ENCODE data around the gene INTS3. TPM values are rescaled to one million over a fixed set of nuclear protein-coding genes. Genes with fewer than 3 reads are reported as not detected.
"Not testable (repeated sequence)": the region's sequence is repeated elsewhere in the genome, so short reads cannot be mapped to it uniquely, and the experiment has no call there.

Gene INTS3
- polyA plus RNA-seq, 3 donors from 2014 or later = 7.5 to 14.5 (median 7.9) TPM

DNA sequence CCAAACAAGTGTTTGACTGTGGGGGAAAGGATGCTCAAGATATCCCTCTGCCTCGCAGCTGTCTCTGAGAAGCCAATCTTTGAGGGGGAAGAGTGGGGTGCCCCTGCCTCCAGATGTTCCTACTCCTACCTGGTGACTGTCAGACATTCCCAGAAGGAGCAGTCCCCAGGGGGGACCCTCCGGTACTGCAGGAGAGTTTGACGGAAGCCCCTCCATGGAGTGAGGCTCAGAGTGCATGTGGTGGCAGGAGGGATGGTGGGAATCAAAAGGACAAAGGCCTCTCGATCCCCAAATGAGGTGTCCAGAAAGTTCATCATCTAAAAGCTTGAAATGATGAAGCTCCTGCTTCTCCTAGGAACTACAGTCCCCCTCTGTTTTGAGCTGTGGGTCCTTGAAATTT lies 52.7 kb downstream of the INTS3 start:
- peaks cover 0 to 12% (median 9%) of the 10 kb centered on the region in 3 donors for H3K36me3 Mint-ChIP-seq
- peaks cover 41 to 52% of the 10 kb centered on the region in 2 donors for H3K4me1 Mint-ChIP-seq
- peak overlapping the region in 5 of 6 donors; percentile 23 to 77 (median 45) for H3K27ac Mint-ChIP-seq
- H3K27me3 Mint-ChIP-seq (ENCODE audit: low read depth in 3 of 3) = peaks cover 3 to 13% (median 9%) of the 10 kb centered on the region in 3 donors
- H3K4me3 Mint-ChIP-seq = no peak overlapping the region
- H3K9me3 Mint-ChIP-seq = no peaks in the 10 kb centered on the region
- DNase-seq = no peak

DNA sequence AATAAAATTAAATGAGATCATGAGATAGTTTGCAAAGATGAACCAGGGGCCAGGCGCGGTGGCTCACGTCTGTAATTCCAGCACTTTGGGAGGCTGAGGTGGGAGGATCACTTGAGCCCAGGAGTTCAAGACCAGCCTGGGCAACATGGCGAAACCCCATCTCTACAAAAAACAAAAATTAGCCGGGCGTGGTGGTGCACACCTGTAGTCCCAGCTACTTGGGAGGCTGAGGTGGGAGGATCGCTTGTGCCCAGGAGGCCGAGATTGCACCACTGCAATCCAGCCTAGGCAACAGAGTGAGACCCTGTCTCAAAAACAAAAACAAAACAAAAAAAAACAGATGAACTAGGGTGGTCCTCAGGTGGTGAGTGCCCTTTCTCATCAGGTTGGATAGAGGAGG lies 54.8 kb downstream of the INTS3 start:
- Mint-ChIP-seq H3K36me3 (peaks cover 0 to 10% (median 9%) of the 10 kb centered on the region in 3 donors), H3K27ac (peak overlapping the region; percentile 92 to 99 (median 98)), H3K4me3 (peak overlapping the region; percentile 85 to 98 (median 90)), H3K4me1 (peaks cover 25 to 38% of the 10 kb centered on the region in 2 donors)
- not testable (repeated sequence) for DNase-seq; H3K9me3 Mint-ChIP-seq; H3K27me3 Mint-ChIP-seq (ENCODE audit: low read depth in 3 of 3)

GRCh38 chr1:153783233-153784190 lies 55.7 kb downstream of the INTS3 start:
- H3K9me3 Mint-ChIP-seq = no peaks in the 10 kb centered on the region
- H3K27ac Mint-ChIP-seq = peak overlapping the region; percentile 92 to 99 (median 98)
- peak; percentile 91 to 93 (median 92) for DNase-seq
- H3K4me1 Mint-ChIP-seq = peaks cover 17 to 31% of the 10 kb centered on the region in 2 donors
- H3K36me3 Mint-ChIP-seq = peaks cover 0 to 9% (median 8%) of the 10 kb centered on the region in 3 donors
- peak overlapping the region; percentile 85 to 98 (median 90) for H3K4me3 Mint-ChIP-seq
- H3K27me3 Mint-ChIP-seq (ENCODE audit: low read depth in 3 of 3) = peaks cover 3 to 9% (median 8%) of the 10 kb centered on the region in 3 donors

DNA sequence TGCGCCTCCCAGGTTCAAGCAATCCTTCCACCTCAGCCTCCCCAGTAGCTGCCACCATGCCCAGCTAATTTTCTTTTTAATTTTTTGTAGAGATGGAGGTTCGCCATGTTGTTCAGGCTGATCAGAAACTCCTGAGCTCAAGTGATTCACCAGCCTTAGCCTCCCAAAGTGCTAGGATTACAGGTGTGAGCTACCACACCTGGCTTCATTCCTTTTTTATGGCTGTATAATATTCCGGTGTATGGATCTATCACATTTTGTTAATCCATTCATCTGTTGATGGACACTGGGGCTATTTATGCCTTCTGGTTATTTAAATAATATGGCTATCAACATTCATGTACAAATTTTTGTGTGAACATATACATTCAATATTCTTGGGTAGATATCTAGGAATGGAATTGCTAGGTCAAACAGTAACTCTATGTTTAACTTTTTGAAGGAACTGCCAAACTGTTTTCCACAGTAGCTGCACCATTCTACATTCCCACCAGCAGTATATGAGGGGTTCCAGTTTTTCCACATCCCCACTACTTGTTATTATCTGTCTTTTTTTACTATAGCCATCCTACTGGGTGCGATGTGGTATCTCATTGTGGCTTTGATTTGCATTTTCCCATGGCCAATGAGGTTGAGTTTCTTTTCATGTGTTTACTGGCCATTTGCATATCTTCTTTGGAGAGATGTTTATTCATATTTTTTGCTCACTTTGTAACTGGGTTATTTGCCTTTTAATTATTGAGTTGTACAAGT lies 58.4 kb downstream of the INTS3 start:
- no peak for DNase-seq
- Mint-ChIP-seq H3K27me3 (ENCODE audit: low read depth in 3 of 3) (peaks cover 3 to 15% (median 8%) of the 10 kb centered on the region in 3 donors), H3K4me3 (no peak overlapping the region), H3K36me3 (no peaks in the 10 kb centered on the region), H3K4me1 (peaks cover 32 to 51% of the 10 kb centered on the region in 2 donors), H3K9me3 (no peaks in the 10 kb centered on the region), H3K27ac (no peak overlapping the region)

DNA sequence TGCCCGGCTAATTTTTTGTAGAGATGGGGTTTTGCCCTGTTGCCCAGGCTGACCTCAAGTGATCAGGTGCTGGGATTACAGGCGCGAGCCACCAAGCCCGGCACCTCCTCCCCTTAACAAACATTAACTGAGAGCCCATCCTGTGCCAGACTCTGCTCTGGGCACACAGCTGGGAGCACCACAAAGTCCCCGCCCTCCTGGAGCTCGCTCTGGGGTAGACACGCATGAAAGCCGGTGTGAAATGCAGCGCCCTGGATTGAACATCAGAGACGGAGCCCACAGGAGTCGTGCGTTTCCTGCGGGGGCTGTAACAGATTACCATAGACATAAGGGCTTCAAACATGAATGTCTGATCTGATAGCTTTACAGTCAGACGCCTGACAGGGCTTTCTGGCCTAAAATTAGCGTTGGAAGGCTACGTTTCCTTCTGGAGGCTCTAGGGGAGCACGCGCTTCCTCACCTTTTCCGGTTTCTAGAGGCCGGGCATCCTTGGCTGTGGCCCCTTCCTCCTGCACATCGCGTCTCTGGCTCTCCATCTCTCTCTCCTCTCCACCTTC lies 61.7 kb downstream of the INTS3 start:
- peaks cover 41 to 53% of the 10 kb centered on the region in 2 donors for H3K4me1 Mint-ChIP-seq
- no peak for DNase-seq
- H3K27ac Mint-ChIP-seq = peak overlapping the region; percentile 2 to 91 (median 84)
- peaks cover 0 to 6% (median 2%) of the 10 kb centered on the region in 3 donors for H3K27me3 Mint-ChIP-seq (ENCODE audit: low read depth in 3 of 3)
- H3K4me3 Mint-ChIP-seq = peak overlapping the region in 4 of 5 donors; percentile 17 to 62 (median 36)
- H3K36me3 Mint-ChIP-seq = peaks cover 0 to 1% (median 0%) of the 10 kb centered on the region in 3 donors
- H3K9me3 Mint-ChIP-seq = no peaks in the 10 kb centered on the region

- Mint-ChIP-seq H3K4me3 (peak overlapping the region; percentile 56 to 80 (median 77)), H3K36me3 (peaks cover 0 to 3% (median 0%) of the 10 kb centered on the region in 3 donors), H3K9me3 (no peaks in the 10 kb centered on the region), H3K27me3 (ENCODE audit: low read depth in 3 of 3) (peaks cover 0 to 6% (median 2%) of the 10 kb centered on the region in 3 donors), H3K4me1 (peaks cover 45 to 58% of the 10 kb centered on the region in 2 donors), H3K27ac (peak overlapping the region; percentile 79 to 91 (median 90))
- no peak for DNase-seq
Observed at GRCh38 chr1:153790313-153790965, 62.6 kb downstream of the INTS3 start.

- Mint-ChIP-seq H3K4me1 (peaks cover 50 to 61% of the 10 kb centered on the region in 2 donors), H3K9me3 (no peaks in the 10 kb centered on the region), H3K4me3 (peak overlapping the region; percentile 56 to 80 (median 77)), H3K36me3 (peaks cover 0 to 3% (median 0%) of the 10 kb centered on the region in 3 donors), H3K27ac (peak overlapping the region; percentile 79 to 91 (median 86)), H3K27me3 (ENCODE audit: low read depth in 3 of 3) (peaks cover 0 to 6% (median 2%) of the 10 kb centered on the region in 3 donors)
- peak; percentile 62 to 67 (median 64) for DNase-seq
Observed at GRCh38 chr1:153790966-153791647, 63.3 kb downstream of the INTS3 start.

DNA sequence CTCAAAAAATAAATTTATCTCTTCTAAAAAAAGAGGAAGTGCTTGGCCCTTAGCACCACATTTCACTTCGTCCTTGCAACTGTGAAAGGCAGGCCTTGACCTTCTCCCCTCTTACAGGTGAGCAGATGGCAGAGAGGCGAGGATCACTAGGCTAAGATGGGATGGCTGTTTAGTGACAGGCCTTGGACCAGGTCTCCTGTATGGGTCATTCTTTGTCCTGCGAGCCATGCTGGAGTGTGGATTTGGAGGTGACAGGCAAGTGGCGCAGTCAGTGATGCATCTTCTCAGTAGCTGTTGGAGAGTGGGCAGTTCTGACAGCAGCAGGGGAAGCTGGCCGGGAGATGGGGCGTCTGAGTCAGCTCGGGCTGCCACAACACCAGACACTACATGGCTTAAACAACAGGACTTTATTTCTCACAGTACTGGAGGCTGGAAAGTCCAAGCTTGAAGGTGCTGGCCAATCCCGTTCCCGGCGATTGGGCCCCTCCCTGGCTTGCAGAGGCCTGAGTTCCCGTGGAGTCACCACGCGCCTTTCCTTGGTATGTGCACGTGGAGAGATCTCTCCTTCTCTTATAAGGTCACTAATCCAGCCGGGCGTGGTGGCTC lies 63.9 kb downstream of the INTS3 start:
- H3K27ac Mint-ChIP-seq = peak overlapping the region; percentile 79 to 91 (median 86)
- H3K36me3 Mint-ChIP-seq = peaks cover 0 to 3% (median 0%) of the 10 kb centered on the region in 3 donors
- peaks cover 56 to 68% of the 10 kb centered on the region in 2 donors for H3K4me1 Mint-ChIP-seq
- H3K4me3 Mint-ChIP-seq = peak overlapping the region; percentile 56 to 80 (median 77)
- H3K27me3 Mint-ChIP-seq (ENCODE audit: low read depth in 3 of 3) = peaks cover 0 to 6% (median 2%) of the 10 kb centered on the region in 3 donors
- H3K9me3 Mint-ChIP-seq = no peaks in the 10 kb centered on the region
- DNase-seq = no peak

- peak overlapping the region in 4 of 6 donors; percentile 22 to 69 (median 54) for H3K27ac Mint-ChIP-seq
- peaks cover 62 to 76% of the 10 kb centered on the region in 2 donors for H3K4me1 Mint-ChIP-seq
Observed at GRCh38 chr1:153792631-153793041, 64.8 kb downstream of the INTS3 start.

DNA sequence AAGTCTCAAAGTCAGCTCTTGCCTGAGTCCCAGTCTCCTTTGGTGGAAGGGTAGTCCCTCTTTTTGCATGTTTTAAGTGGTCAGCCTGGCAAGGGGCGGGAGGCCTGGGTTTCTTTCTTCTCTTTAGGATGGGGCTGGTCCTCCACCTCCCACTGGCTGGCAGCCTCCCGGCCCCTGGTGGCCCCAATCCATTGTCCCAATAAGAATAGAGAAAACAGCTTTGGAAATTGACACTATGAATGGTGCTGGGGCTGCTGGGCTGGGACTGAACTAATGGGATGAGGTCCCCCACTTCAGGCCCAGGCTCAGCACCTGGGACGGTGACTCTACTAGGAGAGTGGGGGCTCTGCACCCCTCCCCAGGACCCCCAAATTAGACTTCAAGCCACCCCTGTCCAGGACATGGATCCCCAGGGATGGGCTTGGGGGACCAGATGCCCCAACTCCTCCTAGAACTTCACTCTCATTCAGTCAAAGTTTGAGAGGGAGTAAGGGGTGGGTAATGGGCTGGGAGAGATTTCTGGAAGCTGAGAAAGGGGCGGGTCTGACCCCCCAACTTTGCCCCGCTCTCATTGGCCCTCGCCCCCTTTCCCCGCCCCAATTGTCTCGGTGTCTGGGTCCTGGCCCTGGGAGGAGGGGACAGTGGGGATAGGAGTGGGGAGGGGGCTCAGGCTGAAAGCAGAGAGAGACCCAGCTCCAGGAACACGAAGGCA lies 65.6 kb downstream of the INTS3 start:
- peaks cover 64 to 76% of the 10 kb centered on the region in 2 donors for H3K4me1 Mint-ChIP-seq

More at GRCh38 chr1:153792631-153793041, 64.8 kb downstream of the INTS3 start:
- Mint-ChIP-seq H3K36me3 (peaks cover 0 to 3% (median 0%) of the 10 kb centered on the region in 3 donors), H3K9me3 (no peaks in the 10 kb centered on the region), H3K27me3 (ENCODE audit: low read depth in 3 of 3) (peaks cover 0 to 6% (median 2%) of the 10 kb centered on the region in 3 donors), H3K4me3 (peak overlapping the region in 1 of 5 donors; percentile 51)
- DNase-seq = no peak

DNA sequence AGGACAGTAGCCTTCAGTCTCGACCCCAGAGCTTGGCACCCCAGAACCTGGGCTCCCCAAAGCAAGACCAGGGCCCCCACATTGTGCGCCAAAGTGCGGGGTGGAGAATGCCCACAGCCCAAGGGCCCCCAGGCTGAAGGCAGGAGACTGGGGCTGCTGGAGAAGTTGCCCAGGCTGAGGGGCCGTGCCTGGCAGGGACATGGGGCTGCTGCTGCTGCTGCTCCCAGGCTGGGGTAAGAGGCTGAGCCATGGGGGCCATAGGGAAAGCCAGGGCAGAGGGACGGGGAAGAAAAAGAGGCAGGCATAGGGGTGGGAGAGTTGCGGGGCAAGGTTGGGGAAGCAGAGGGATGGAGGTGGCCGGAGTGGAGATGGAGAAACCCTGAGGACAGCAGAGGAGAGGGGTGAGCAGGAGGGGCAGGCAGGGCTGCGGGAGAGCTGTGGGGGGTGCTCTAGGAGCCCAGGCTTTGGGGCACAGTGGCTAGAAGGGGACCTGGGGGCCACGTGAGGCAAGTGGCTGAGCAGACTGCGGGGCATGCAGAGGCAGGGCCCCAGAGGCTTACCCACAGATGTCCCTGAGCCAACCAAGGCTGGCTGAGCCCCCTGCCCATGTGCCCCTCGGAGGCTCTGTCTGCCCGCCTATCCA lies 66.2 kb downstream of the INTS3 start:
- Mint-ChIP-seq H3K27ac (peak overlapping the region in 4 of 6 donors; percentile 31 to 83 (median 48)), H3K27me3 (ENCODE audit: low read depth in 3 of 3) (peaks cover 0 to 7% (median 4%) of the 10 kb centered on the region in 3 donors), H3K9me3 (no peaks in the 10 kb centered on the region), H3K4me1 (peaks cover 61 to 71% of the 10 kb centered on the region in 2 donors), H3K36me3 (peaks cover 0 to 3% (median 0%) of the 10 kb centered on the region in 3 donors), H3K4me3 (no peak overlapping the region)
- no peak for DNase-seq

More for the DNA sequence above, 65.6 kb downstream of the INTS3 start:
- peaks cover 0 to 3% (median 0%) of the 10 kb centered on the region in 3 donors for H3K36me3 Mint-ChIP-seq
- no peak overlapping the region for H3K27ac Mint-ChIP-seq
- H3K4me3 Mint-ChIP-seq = no peak overlapping the region
- no peak for DNase-seq
- peaks cover 0 to 6% (median 3%) of the 10 kb centered on the region in 3 donors for H3K27me3 Mint-ChIP-seq (ENCODE audit: low read depth in 3 of 3)
- no peaks in the 10 kb centered on the region for H3K9me3 Mint-ChIP-seq
